K562 (cell line): ENCODE measurements around the gene RDH5. TPM values are rescaled to one million over a fixed set of nuclear protein-coding genes. Genes with fewer than 3 reads are reported as not detected.

Source experiments
- ATAC-seq: fragments of 200-7000 bp; cut with Tn5 transposase; 3 replicates; pipeline ENCODE4 v1.9.1; 2020; ENCODE audit warnings: moderate library complexity
- BruUV-seq: library from RNA; stranded (reverse); fragments of 400-500 nt; replicated peaks from 2 replicates; lab custom pipeline; 2021; lab: Mats Ljungman, UMichigan
- CTCF ChIA-PET: fragments of 300-600 bp; formaldehyde crosslinking; extraction: SDS; loops from one replicate; lab custom pipeline; 2021; ENCODE audit warnings: low intra/inter-chr PET ratio; lab: Yijun Ruan, JAX
- POLR2A ChIA-PET: fragments of 300-600, 350-650 bp; sonication (Branson Sonifier 250); formaldehyde crosslinking; extraction: SDS; loops from one replicate; lab custom pipeline; 2021; ENCODE audit warnings: antibody characterized with exemption, inconsistent platforms; lab: Yijun Ruan, JAX
- DNase-seq, 4 experiments: peaks; one replicate each; pipeline versions ENCODE4 v3.0.0 to v3.0.0-alpha.2; 2011 to 2018; ENCODE audit warnings: low spot score in 3 of 4, mixed read lengths in 3 of 4; ENCODE audit errors: extremely low read depth in 1 of 4
- FAIRE-seq: peaks from 2 replicates; lab custom pipeline; 2011; peaks lifted over from hg19 to GRCh38; lab: Jason Lieb, UNC
- H2AFZ ChIP-seq: 2 replicates; pipeline ENCODE4 v1.6.0; 2011; ENCODE audit warnings: low read depth, low read length, control low read depth, inconsistent platforms
- H3K27ac ChIP-seq: fragments of 200-600 bp; 3 replicates; pipeline ENCODE4 v1.8.0; 2011; ENCODE audit warnings: low read depth, mild to moderate bottlenecking, control low read depth, inconsistent platforms, low read length, moderate library complexity, mixed read lengths; ENCODE audit errors: extremely low read depth
- H3K27me3 ChIP-seq, 2 experiments: fragments of 300-600 bp in 1 of 2; 2 replicates in 1 of 2; 3 replicates in 1 of 2; pipeline versions ENCODE4 v1.6.0 to v1.8.0; 2011; ENCODE audit warnings: inconsistent platforms in 2 of 2, low read length in 2 of 2, mild to moderate bottlenecking in 1 of 2, mixed read lengths in 1 of 2, moderate library complexity in 1 of 2; ENCODE audit not compliant: control insufficient read depth in 2 of 2, insufficient read depth in 2 of 2
- H3K36me3 ChIP-seq: fragments of 300-600 bp; 3 replicates; pipeline ENCODE4 v1.8.0; 2011; ENCODE audit warnings: mild to moderate bottlenecking, low read length, inconsistent platforms; ENCODE audit not compliant: control insufficient read depth, insufficient read depth
- H3K4me1 ChIP-seq, 2 experiments: fragments of 200-600 bp in 1 of 2; replicated peaks in 1 of 2; 2 replicates in 1 of 2; 3 replicates in 1 of 2; pipeline versions ENCODE4 v1.5.1 to v1.8.0; 2011; ENCODE audit warnings: inconsistent platforms in 2 of 2, low read length in 2 of 2, mild to moderate bottlenecking in 1 of 2, mixed read lengths in 1 of 2, moderate library complexity in 1 of 2; ENCODE audit not compliant: control insufficient read depth in 2 of 2, insufficient read depth in 2 of 2
- H3K4me2 ChIP-seq: 2 replicates; pipeline ENCODE4 v1.6.1; 2011; ENCODE audit warnings: low read length, control low read depth, inconsistent platforms, mixed read lengths; ENCODE audit not compliant: insufficient read depth
- H3K4me3 ChIP-seq: fragments of 200-600 bp; sonication (generic), shearing (Covaris generic); 2 replicates; pipeline ENCODE4 v1.5.1; 2016; ENCODE audit warnings: control low read depth, inconsistent platforms
- H3K79me2 ChIP-seq: fragments of 200-600 bp; 3 replicates; pipeline ENCODE4 v1.8.0; 2011; ENCODE audit warnings: low read length, inconsistent platforms; ENCODE audit not compliant: control insufficient read depth, insufficient read depth
- H3K9ac ChIP-seq, 2 experiments: 2 replicates each; pipeline versions ENCODE4 v1.6.0 to v1.6.1; 2011; ENCODE audit warnings: low read depth in 2 of 2, low read length in 2 of 2, control low read depth in 1 of 2, inconsistent platforms in 1 of 2, mild to moderate bottlenecking in 1 of 2, mixed read lengths in 1 of 2; ENCODE audit not compliant: insufficient read depth in 1 of 2
- H3K9me1 ChIP-seq: one replicate; pipeline ENCODE4 v1.6.0; 2011; ENCODE audit warnings: inconsistent platforms, mild to moderate bottlenecking, low read length, moderate library complexity; ENCODE audit not compliant: control insufficient read depth, insufficient read depth
- H3K9me3 ChIP-seq: replicated peaks from 2 replicates; pipeline ENCODE4 v1.5.1; 2011; ENCODE audit warnings: low read depth, low read length, inconsistent platforms; ENCODE audit not compliant: control insufficient read depth, insufficient read depth
- H4K20me1 ChIP-seq: replicated peaks from 2 replicates; pipeline ENCODE4 v1.6.1; 2011; ENCODE audit warnings: low read length, inconsistent platforms, mixed read lengths; ENCODE audit not compliant: control insufficient read depth, insufficient read depth
- CC2D1A ChIP-seq: fragments of 450-650 bp; IDR thresholded peaks from 2 replicates; pipeline ENCODE4 v1.6.1; 2017; ENCODE audit warnings: mild to moderate bottlenecking
- MXI1 ChIP-seq: IDR thresholded peaks from 2 replicates; pipeline ENCODE4 v1.6.1; 2011; ENCODE audit warnings: low read depth, mild to moderate bottlenecking, improper control_type of control experiment, low read length
- ZSCAN29 ChIP-seq: fragments of 450-650 bp; IDR thresholded peaks from 2 replicates; pipeline ENCODE4 v1.6.1; 2017
- WGBS: fragments of 100-300 bp; shearing (Covaris generic); methylation state at CpG from one replicate; pipeline ENCODE4 v1.1.6; 2016; ENCODE audit warnings: low coverage, mixed read lengths; ENCODE audit not compliant: insufficient coverage; ENCODE audit errors: missing lambda C conversion rate; 5-methylcytosine and 5-hydroxymethylcytosine counted together
- in situ Hi-C: fragments of 300-500 bp; cut with MboI; formaldehyde crosslinking; loops from 4 replicates; pipeline ENCODE4 v1.15.0; 2018; ENCODE audit warnings: inconsistent platforms, mixed read lengths
- intact Hi-C: fragments of 100-400 bp; cut with micrococcal nuclease; formaldehyde crosslinking; loops from 2 replicates; pipeline ENCODE4 v1.14.2; 2022
- polyA plus RNA-seq, 8 experiments: library from polyadenylated mRNA; depleted of rRNA in 4 of 8; stranded (reverse) in 5 of 8; unstranded in 3 of 8; fragments of >200 nt; fragmentation: Nextera tagmentation in 2 of 8; fragmentation: Illumina TruSeq in 1 of 8; extraction: Ambion mirVana in 2 of 8; extraction: Trizol in 1 of 8; gene quantifications; 2 replicates each; pipeline versions ENCODE4 v1.2.1 to v1.2.3, GENCODE V29; 2011 to 2014; ENCODE audit warnings: inconsistent platforms in 1 of 8, missing spikeins in 1 of 8
- total RNA-seq, 7 experiments: library from RNA; depleted of rRNA in 6 of 7; stranded (reverse); fragments of >200 nt in 6 of 7; fragmentation: Illumina TruSeq in 2 of 7; extraction: Trizol in 2 of 7; gene quantifications; 2 replicates each; pipeline versions ENCODE4 v1.2.1 to v1.2.3, GENCODE V29; 2011 to 2021; ENCODE audit warnings: low replicate concordance in 1 of 7
- TF ChIP-seq, protein P1 (sequence below), 2 experiments: fragments of 200-800 bp in 1 of 2; sonication (Bioruptor generic) in 1 of 2; sonication (generic) in 1 of 2; formaldehyde crosslinking in 1 of 2; IDR thresholded peaks in 1 of 2; conservative IDR thresholded peaks in 1 of 2; 2 replicates each; pipeline versions ENCODE4 v1.5.0 to v1.6.1; 2016 to 2020; ENCODE audit warnings: missing compliant biosample characterization in 1 of 2, missing genetic modification characterization in 1 of 2, missing genetic modification reagents in 1 of 2

RDH5 gene
- total and polyA plus RNA-seq, 9 of the 15 experiments (the other 6 are each of a cell fraction or from before 2014, with no cell fraction given), result 0.28 to 2.0 (median 1.1) TPM; not detected in 1

DNA sequence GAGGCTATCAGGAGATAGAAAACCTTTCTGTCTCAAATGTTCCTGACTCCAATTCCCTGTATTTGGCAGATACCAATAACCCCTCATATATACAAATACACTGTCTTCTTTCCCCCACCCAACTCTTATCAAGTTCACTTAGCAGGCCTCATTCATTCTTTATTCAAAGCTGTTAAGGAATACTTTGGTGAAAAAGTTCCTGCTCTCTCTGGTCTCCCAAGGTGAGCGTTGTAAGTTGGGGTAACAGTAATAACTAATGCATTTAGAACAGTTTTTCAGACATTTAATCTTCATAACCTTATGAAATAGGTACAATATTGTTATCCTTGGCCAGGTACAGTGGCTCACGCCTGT is 18.8 kb downstream of the RDH5 start:
- in situ Hi-C loops, result loop anchor here (5.0 kb wide), 2 partner anchors 203 to 293 kb away; no protein-coding TSS in a partner anchor
- DNase-seq (no peak), ATAC-seq (no peak), FAIRE-seq (no peak)
- TF ChIP-seq ZSCAN29 (0 out of 2 replicates have a peak, but pooled peaks have one; percentile 20), CC2D1A (0 out of 2 replicates have a peak, but pooled peaks have one; percentile 21), MXI1 (no peak)
- TF ChIP-seq, protein P1, sequence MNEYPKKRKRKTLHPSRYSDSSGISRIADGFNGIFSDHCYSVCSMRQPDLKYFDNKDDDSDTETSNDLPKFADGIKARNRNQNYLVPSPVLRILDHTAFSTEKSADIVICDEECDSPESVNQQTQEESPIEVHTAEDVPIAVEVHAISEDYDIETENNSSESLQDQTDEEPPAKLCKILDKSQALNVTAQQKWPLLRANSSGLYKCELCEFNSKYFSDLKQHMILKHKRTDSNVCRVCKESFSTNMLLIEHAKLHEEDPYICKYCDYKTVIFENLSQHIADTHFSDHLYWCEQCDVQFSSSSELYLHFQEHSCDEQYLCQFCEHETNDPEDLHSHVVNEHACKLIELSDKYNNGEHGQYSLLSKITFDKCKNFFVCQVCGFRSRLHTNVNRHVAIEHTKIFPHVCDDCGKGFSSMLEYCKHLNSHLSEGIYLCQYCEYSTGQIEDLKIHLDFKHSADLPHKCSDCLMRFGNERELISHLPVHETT (CRISPR knock-in tag; conservative IDR thresholded peaks at IDR 0.05 in 1 of 2, IDR thresholded peaks at IDR 0.05 in 1 of 2), result 0 out of 4 replicates have a peak, but pooled peaks of 1 of the 2 experiments have one; percentile 47
- peak overlapping the region in 1 of 2 experiments; percentile 44; a peak in 2 of 4 replicates for H3K9ac ChIP-seq
- peaks cover 7% of the 10 kb centered on the region for H3K79me2 ChIP-seq
- BruUV-seq, result no TSS peak
- H3K36me3 ChIP-seq, result no peaks in the 10 kb centered on the region
- H3K4me2 ChIP-seq, result 0 out of 2 replicates have a peak overlapping the region, but pooled peaks have one; percentile 70
- H4K20me1 ChIP-seq, result no peaks in the 10 kb centered on the region
- H3K9me3 ChIP-seq, result no peaks in the 10 kb centered on the region; the same call in 1 of the 2 replicates
- CTCF ChIA-PET, result interaction anchor here (0.6 to 2.2 kb wide), 11 partner anchors 9 to 551 kb away, joined by 3 to 14 read pairs (median 3); partner anchors contain the start of genes DNAJC14, RPS26 and SMARCC2
- POLR2A ChIA-PET, result interaction anchor here (0.6 to 3.7 kb wide), 20 partner anchors 9 to 979 kb away, joined by 3 to 25 read pairs (median 4); partner anchors contain the start of genes CD63, ORMDL2, PYM1 and RAB5B
- H3K4me1 ChIP-seq, result peaks cover 22 to 31% of the 10 kb centered on the region in 2 experiments
- no peak overlapping the region for H3K4me3 ChIP-seq
- WGBS, result 80% methylated on average over 2 of the region's 2 CpGs
- intact Hi-C loops, result loop anchor here (1.0 to 5.0 kb wide), 3 partner anchors 84 to 552 kb away; no protein-coding TSS in a partner anchor
- H3K27ac ChIP-seq, result no peak overlapping the region
- H3K9me1 ChIP-seq, result no peaks in the 10 kb centered on the region
- H2AFZ ChIP-seq, result peak overlapping the region; percentile 95
- H3K27me3 ChIP-seq, result no peaks in the 10 kb centered on the region
